IMR-90 (cell line): ENCODE measurements around the gene STXBP4. TPM values are rescaled to one million over a fixed set of nuclear protein-coding genes. Genes with fewer than 3 reads are reported as not detected.

Experiments used
- ATAC-seq: fragments of 200-7000 bp; cut with Tn5 transposase; 2 replicates; pipeline ENCODE4 v1.9.1; 2020; ENCODE audit warnings: low read depth, mild to moderate bottlenecking, moderate library complexity
- BruUV-seq: library from RNA; stranded (reverse); fragments of 400-500 nt; replicated peaks from 2 replicates; lab custom pipeline; 2021; lab: Mats Ljungman, UMichigan
- CTCF ChIA-PET: fragments of 300-600 bp; formaldehyde crosslinking; extraction: SDS; loops from one replicate; lab custom pipeline; 2021; ENCODE audit warnings: antibody characterized with exemption; lab: Yijun Ruan, JAX
- POLR2A ChIA-PET: fragments of 300-600 bp; sonication (Branson Sonifier 250); formaldehyde crosslinking; loops from one replicate; lab custom pipeline; 2022; ENCODE audit warnings: antibody characterized with exemption; ENCODE audit not compliant: unreplicated experiment; lab: Charles Lee
- DNase-seq: peaks from one replicate; pipeline ENCODE4 v3.0.0; 2013
- H2AFZ ChIP-seq: replicated peaks from 2 replicates; pipeline ENCODE3; 2013; ENCODE audit warnings: low read length, mild to moderate bottlenecking; ENCODE audit not compliant: poor library complexity
- H2AK5ac ChIP-seq: 2 replicates; pipeline ENCODE4 v1.6.1; 2013; ENCODE audit warnings: low read depth, low read length, inconsistent platforms
- H2AK9ac ChIP-seq: replicated peaks from 2 replicates; pipeline ENCODE3; 2013; ENCODE audit warnings: mild to moderate bottlenecking, low read depth, low read length, moderate library complexity; ENCODE audit not compliant: poor library complexity
- H2BK120ac ChIP-seq: 2 replicates; pipeline ENCODE4 v1.6.1; 2013; ENCODE audit warnings: low read depth, low read length, inconsistent platforms
- H2BK15ac ChIP-seq: 3 replicates; pipeline ENCODE4 v1.6.1; 2013; ENCODE audit warnings: low read depth, low read length, inconsistent platforms
- H2BK20ac ChIP-seq: 2 replicates; pipeline ENCODE4 v1.6.1; 2013; ENCODE audit warnings: low read depth, mild to moderate bottlenecking, inconsistent platforms, low read length, moderate library complexity
- H2BK5ac ChIP-seq: 2 replicates; pipeline ENCODE4 v1.6.1; 2013; ENCODE audit warnings: mild to moderate bottlenecking, low read depth, low read length, inconsistent platforms; ENCODE audit not compliant: poor library complexity, severe bottlenecking
- H3K14ac ChIP-seq: replicated peaks from 2 replicates; pipeline ENCODE4 v1.6.1; 2013; ENCODE audit warnings: low read depth, low read length, inconsistent platforms
- H3K18ac ChIP-seq: 2 replicates; pipeline ENCODE4 v1.6.1; 2013; ENCODE audit warnings: low read depth, low read length, control low read depth
- H3K23ac ChIP-seq: 2 replicates; pipeline ENCODE4 v1.6.1; 2013; ENCODE audit warnings: low read depth, low read length, inconsistent platforms
- H3K27ac ChIP-seq: 2 replicates; pipeline ENCODE4 v1.5.1; 2013; ENCODE audit warnings: mild to moderate bottlenecking, control low read depth, low read length; ENCODE audit not compliant: insufficient read depth
- H3K27me3 ChIP-seq: 2 replicates; pipeline ENCODE4 v1.6.1; 2013; ENCODE audit warnings: low read length; ENCODE audit not compliant: control insufficient read depth, insufficient read depth
- H3K36me3 ChIP-seq: 2 replicates; pipeline ENCODE4 v1.6.1; 2013; ENCODE audit warnings: low read length, mixed read lengths; ENCODE audit not compliant: control insufficient read depth, insufficient read depth
- H3K4ac ChIP-seq: 2 replicates; pipeline ENCODE4 v1.6.1; 2013; ENCODE audit warnings: low read depth, low read length, inconsistent platforms
- H3K4me1 ChIP-seq: 2 replicates; pipeline ENCODE4 v1.6.1; 2013; ENCODE audit warnings: low read length, mixed read lengths; ENCODE audit not compliant: control insufficient read depth, insufficient read depth
- H3K4me2 ChIP-seq: 2 replicates; pipeline ENCODE4 v1.6.1; 2013; ENCODE audit warnings: low read depth, mild to moderate bottlenecking, control low read depth, low read length, moderate library complexity
- H3K4me3 ChIP-seq: 2 replicates; pipeline ENCODE4 v1.5.1; 2013; ENCODE audit warnings: low read depth, mild to moderate bottlenecking, control low read depth, low read length, moderate library complexity; ENCODE audit not compliant: insufficient read depth
- H3K56ac ChIP-seq: 2 replicates; pipeline ENCODE4 v1.6.1; 2013; ENCODE audit warnings: low read length, inconsistent platforms; ENCODE audit not compliant: insufficient read depth; ENCODE audit errors: extremely low read depth
- H3K79me1 ChIP-seq, 2 experiments: 2 replicates each; pipeline ENCODE4 v1.6.1; 2013; ENCODE audit warnings: low read length in 2 of 2, inconsistent platforms in 1 of 2, low read depth in 1 of 2
- H3K9ac ChIP-seq: 2 replicates; pipeline ENCODE4 v1.6.1; 2013; ENCODE audit warnings: low read depth, low read length, control low read depth
- H3K9me1 ChIP-seq: 2 replicates; pipeline ENCODE4 v1.6.1; 2013; ENCODE audit warnings: low read length, inconsistent platforms; ENCODE audit not compliant: insufficient read depth
- H3K9me3 ChIP-seq: 2 replicates; pipeline ENCODE4 v1.6.1; 2013; ENCODE audit warnings: low read length; ENCODE audit not compliant: control insufficient read depth, insufficient read depth
- H4K20me1 ChIP-seq: 2 replicates; pipeline ENCODE4 v1.6.1; 2013; ENCODE audit warnings: low read length, inconsistent platforms; ENCODE audit not compliant: insufficient read depth
- H4K5ac ChIP-seq: 2 replicates; pipeline ENCODE4 v1.6.1; 2013; ENCODE audit warnings: mild to moderate bottlenecking, low read depth, low read length, control low read depth
- H4K8ac ChIP-seq, 2 experiments: 2 replicates each; pipeline ENCODE4 v1.6.1; 2013; ENCODE audit warnings: low read depth in 2 of 2, low read length in 2 of 2, control low read depth in 1 of 2, inconsistent platforms in 1 of 2
- H4K91ac ChIP-seq: 2 replicates; pipeline ENCODE4 v1.6.1; 2013; ENCODE audit warnings: low read depth, low read length, inconsistent platforms; ENCODE audit not compliant: insufficient read depth
- USF2 ChIP-seq: fragments of 150-350 bp; IDR thresholded peaks from 2 replicates; pipeline ENCODE4 v1.6.1; 2017; ENCODE audit warnings: mild to moderate bottlenecking, antibody characterized with exemption, low read length, low read depth
- WGBS, 2 experiments: methylation state at CpG; one replicate each; pipeline versions ENCODE4 v1.1.5 to v1.1.7; 2013; ENCODE audit warnings: missing lambda C conversion rate in 2 of 2; ENCODE audit not compliant: insufficient read length in 1 of 2; ENCODE audit errors: extremely low coverage in 2 of 2; 5-methylcytosine and 5-hydroxymethylcytosine counted together
- dilution Hi-C: fragments of 300-500 bp; cut with HindIII; formaldehyde crosslinking; loops from one replicate; pipeline ENCODE4 v1.14.3; 2018; ENCODE audit warnings: low sequenced_read_pairs; ENCODE audit not compliant: unreplicated experiment
- in situ Hi-C: fragments of 300-500 bp; cut with MboI; formaldehyde crosslinking; loops from 3 replicates; pipeline ENCODE4 v1.14.3; 2019; ENCODE audit warnings: low sequenced_read_pairs, inconsistent platforms, mixed read lengths
- intact Hi-C: fragments of 100-400 bp; cut with micrococcal nuclease; formaldehyde crosslinking; loops from 2 replicates; pipeline ENCODE4 v1.10.0; 2022
- polyA plus RNA-seq, 3 experiments: library from polyadenylated mRNA; depleted of rRNA; stranded (reverse); fragments of >200 nt; gene quantifications; 2 replicates each; pipeline ENCODE4 v1.2.3, GENCODE V29; 2012; ENCODE audit warnings: low replicate concordance in 1 of 3
- total RNA-seq: library from RNA; depleted of rRNA; stranded (reverse); fragments of >200 nt; gene quantifications from 2 replicates; pipeline ENCODE4 v1.2.3, GENCODE V29; 2012

Gene STXBP4
- total and polyA plus RNA-seq, 2 of the 4 experiments (the other 2 are of a cell fraction) = 4.1 to 20.4 TPM

DNA sequence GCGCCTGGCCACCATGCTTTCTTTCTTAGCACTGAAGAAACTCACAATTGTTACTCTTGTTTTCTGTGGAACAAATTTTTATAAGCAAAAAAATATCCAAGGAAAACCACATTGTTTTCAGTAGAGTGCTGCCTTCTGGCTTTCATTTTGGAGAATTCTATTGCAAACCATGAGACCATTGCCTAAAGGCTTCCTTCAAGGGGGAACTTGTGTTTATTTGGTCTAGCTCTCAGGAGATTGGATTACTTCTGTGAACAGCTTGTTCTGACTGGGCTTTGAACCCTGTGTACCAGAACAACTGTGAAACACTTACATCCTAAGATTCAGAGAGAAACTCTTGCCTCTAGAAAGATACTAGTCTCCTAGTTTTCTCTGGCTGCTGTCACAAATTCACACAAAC, 35.9 kb upstream of the STXBP4 start:
- H2AFZ ChIP-seq = no peak overlapping the region
- H3K18ac ChIP-seq = no peak overlapping the region
- no TSS peak for BruUV-seq
- no peak overlapping the region for H3K9ac ChIP-seq
- H3K9me1 ChIP-seq = no peaks in the 10 kb centered on the region
- POLR2A ChIA-PET = no interaction called here
- DNase-seq = peak; percentile 11
- dilution Hi-C loops = no loop called here
- H4K8ac ChIP-seq = no peak overlapping the region
- no peak for TF ChIP-seq USF2
- H2AK5ac ChIP-seq = no peak overlapping the region
- H3K4me1 ChIP-seq = no peaks in the 10 kb centered on the region
- no peak overlapping the region for H3K4ac ChIP-seq
- H2BK5ac ChIP-seq = no peak overlapping the region
- H4K5ac ChIP-seq = no peak overlapping the region
- no peaks in the 10 kb centered on the region for H4K20me1 ChIP-seq
- H3K4me3 ChIP-seq = no peak overlapping the region
- no peak overlapping the region for H4K91ac ChIP-seq
- CTCF ChIA-PET = interaction anchor here (0.9 kb wide), 1 partner anchor 14 kb away, joined by 3 read pairs; no protein-coding TSS in a partner anchor
- peaks cover 8% of the 10 kb centered on the region for H3K36me3 ChIP-seq
- no peak overlapping the region for H2BK20ac ChIP-seq
- H3K9me3 ChIP-seq = no peaks in the 10 kb centered on the region
- no peak overlapping the region for H3K23ac ChIP-seq
- no peak overlapping the region for H2BK120ac ChIP-seq
- no peaks in the 10 kb centered on the region for H3K79me1 ChIP-seq
- intact Hi-C loops = no loop called here
- peak; percentile 37 for ATAC-seq
- H3K27ac ChIP-seq = no peak overlapping the region
- in situ Hi-C loops = no loop called here
- H2BK15ac ChIP-seq = no peak overlapping the region
- H3K4me2 ChIP-seq = no peak overlapping the region
- no peak overlapping the region for H2AK9ac ChIP-seq
- H3K14ac ChIP-seq = no peak overlapping the region
- H3K27me3 ChIP-seq = no peaks in the 10 kb centered on the region
- WGBS, 2 experiments = no CpG with 5 or more reads among the region's 1 CpG
- no peak overlapping the region for H3K56ac ChIP-seq
